Hepatocyte (in vitro differentiated cells): ENCODE measurements around the gene P2RY14.

Experiments used
- CTCF ChIP-seq: fragments of 200-600 bp; sonication (generic); IDR thresholded peaks from 2 replicates; pipeline ENCODE4 v1.5.1; 2016; ENCODE audit warnings: antibody characterized with exemption, mild to moderate bottlenecking; ENCODE audit not compliant: poor library complexity
- EZH2phosphoT487 ChIP-seq: fragments of 200-600 bp; sonication (generic); IDR thresholded peaks from one replicate; pipeline ENCODE4 v1.6.1; 2018; ENCODE audit warnings: antibody characterized with exemption, mild to moderate bottlenecking, low read depth, moderate library complexity; ENCODE audit not compliant: unreplicated experiment, severe bottlenecking

- TF ChIP-seq CTCF = no peak
- TF ChIP-seq EZH2phosphoT487 = no peak
Measured at GRCh38 chr3:151218136-151218535, 60.2 kb downstream of the P2RY14 start.
